Activated CD8-positive, alpha-beta memory T cell treated with anti-CD3 and anti-CD28 coated beads, Interleukin-2, amount 50 U/mL, for 24 hours (primary cell): ENCODE data around the gene VPS45.

ENCODE experiments used
- DNase-seq: peaks from one replicate; pipeline ENCODE4 v3.0.0-alpha.2; 2020; ENCODE audit errors: extremely low read depth

Gene VPS45

GRCh38 chr1:150072959-150073358 is 5.4 kb downstream of the VPS45 start:
- no peak for DNase-seq

- no peak for DNase-seq
These were observed 5.9 kb downstream of the VPS45 start for GRCh38 chr1:150073516-150073915.

DNA sequence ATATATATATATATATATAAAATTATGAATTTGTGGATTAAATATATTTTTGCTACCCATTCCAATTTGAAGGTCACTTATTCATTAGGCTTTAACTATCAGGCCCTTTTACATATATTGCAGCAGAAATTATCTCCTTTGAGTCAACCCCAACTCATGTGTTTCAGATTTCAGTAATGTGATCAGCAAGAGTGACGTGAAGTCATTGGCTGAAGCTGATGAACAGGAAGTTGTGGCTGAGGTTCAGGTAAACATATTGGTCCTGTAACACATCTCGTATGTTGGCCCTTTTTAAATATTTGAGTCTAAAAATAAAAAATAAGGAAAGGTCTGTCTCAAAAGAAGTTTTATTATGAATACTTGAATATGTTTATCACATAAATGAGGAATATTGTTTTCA is 8.5 kb downstream of the VPS45 start:
- no peak for DNase-seq

DNA sequence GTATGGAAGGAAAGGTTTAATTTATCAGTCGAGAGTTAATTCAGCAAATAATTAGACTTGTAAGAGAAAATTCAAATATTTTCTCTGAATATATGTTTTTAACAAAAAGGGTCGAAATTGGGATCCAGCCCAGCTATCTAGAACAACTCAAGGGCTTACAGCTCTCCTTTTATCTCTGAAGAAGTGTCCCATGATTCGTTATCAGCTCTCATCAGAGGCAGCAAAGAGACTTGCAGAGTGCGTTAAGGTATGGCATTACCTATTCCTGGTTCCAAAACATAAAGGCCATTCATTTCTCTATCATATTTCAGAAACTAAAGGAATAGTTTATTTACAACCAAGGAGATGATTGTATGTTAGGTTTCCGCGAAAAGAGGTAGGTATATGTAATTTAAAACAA is 9.4 kb downstream of the VPS45 start:
- DNase-seq = no peak

- no peak for DNase-seq
These were observed 13.2 kb downstream of the VPS45 start for GRCh38 chr1:150080784-150081183.

- DNase-seq = no peak
These were observed 14.9 kb downstream of the VPS45 start for GRCh38 chr1:150082494-150082893.

DNA sequence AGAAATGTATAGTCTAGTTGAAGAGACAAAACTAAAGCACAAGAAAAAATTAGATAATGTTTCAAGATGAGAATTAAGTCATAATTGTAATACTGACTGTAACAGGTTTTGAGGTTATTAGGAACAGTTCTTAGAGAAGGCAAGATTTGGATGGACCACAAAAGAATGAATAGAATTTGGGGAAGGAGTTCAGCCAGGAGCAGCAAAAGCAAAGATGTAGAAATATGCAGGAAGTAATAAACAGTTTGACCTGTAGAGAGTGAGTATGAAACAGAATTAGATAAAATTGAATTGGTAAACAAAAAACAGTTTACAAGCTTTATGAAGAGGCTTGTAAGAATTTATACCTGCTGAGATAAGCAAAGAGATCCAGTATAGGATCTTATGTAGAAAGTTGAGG is 16.3 kb downstream of the VPS45 start:
- DNase-seq = no peak

DNA sequence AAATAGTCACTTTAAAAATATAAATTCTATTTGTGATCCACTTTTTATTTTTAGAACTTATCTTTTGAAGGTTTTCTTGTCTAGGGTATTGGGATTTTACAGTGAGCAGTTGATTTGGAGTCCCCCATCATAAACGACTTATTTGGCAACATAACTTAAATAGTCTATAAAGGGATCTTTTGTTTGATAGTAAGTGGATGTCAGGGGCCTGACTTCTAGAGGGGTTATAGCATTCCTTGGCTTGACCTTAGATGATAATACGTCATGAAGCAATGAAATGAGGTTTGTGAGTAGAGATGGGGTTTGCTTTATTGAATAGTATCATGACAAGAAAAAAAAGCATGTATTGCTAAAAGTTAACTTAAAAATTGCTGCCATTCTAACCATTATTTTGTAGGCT is 17.8 kb downstream of the VPS45 start:
- DNase-seq = no peak

DNA sequence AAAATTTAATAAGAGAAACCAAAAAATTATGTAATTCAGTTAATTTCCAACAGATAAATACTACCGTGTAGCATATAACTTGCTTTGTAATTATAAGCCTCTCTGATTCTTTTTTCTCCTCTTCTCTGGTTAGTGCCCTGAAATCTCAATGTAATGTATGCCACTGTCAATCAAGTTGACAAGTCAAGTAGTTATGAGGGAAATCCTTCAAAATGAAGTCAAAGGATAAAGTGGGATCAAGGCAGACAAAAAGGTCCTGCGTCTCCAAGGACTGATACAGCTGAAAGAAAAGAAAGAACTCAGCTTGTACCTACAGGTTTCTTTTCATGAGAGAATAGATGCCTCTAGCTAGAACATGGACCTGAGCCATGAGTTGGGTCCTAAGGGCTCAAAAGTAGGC is 19.8 kb downstream of the VPS45 start:
- DNase-seq = no peak

GRCh38 chr1:150089846-150090520 is 22.4 kb downstream of the VPS45 start:
- no peak for DNase-seq

DNA sequence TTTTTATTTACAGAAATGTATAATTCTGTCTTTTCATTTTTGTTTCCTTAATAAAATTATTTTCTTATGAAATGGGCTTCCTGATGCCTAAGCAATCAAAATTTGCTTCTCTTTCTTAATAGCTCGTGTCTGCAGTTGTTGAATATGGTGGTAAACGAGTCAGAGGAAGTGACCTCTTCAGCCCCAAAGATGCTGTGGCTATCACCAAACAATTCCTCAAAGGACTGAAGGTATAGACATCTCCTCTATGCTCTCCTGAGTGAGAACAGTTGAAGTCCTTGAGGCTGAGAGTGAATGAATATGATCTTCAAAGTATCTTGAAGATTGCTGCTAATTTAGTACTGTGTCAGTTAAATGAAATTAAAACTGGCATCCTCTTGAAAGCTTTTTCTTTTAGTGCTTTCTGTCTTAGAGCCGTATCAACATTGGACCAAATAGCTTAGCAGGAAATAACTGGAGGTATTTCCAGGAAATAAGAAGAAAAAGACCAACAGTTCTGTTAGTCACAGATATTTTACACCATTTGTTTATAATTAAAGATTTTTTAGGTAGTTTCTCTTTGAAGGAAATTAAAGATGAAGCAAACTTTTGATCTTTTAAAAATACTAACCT is 24.7 kb downstream of the VPS45 start:
- no peak for DNase-seq

DNA sequence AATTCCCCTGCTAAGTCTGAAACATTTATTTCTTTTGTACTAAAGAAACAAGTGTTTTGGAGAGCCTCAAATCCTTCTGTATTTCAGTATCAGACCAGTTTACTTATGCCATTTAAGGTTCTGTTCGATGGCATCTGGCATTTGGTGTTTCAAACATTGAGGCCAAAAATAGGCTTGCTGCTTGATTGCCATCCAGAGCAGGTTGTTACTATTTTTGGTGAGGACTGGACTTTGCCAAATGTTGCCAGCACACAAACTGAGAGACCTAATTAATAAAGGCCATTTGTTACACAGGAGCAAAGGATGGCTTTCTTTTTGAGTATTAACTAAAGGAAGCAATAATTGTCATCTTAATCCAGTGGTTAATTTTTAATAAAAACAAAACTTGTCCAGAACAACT is 26.2 kb downstream of the VPS45 start:
- DNase-seq = no peak

GRCh38 chr1:150094734-150095265 is 27.2 kb downstream of the VPS45 start:
- no peak for DNase-seq

DNA sequence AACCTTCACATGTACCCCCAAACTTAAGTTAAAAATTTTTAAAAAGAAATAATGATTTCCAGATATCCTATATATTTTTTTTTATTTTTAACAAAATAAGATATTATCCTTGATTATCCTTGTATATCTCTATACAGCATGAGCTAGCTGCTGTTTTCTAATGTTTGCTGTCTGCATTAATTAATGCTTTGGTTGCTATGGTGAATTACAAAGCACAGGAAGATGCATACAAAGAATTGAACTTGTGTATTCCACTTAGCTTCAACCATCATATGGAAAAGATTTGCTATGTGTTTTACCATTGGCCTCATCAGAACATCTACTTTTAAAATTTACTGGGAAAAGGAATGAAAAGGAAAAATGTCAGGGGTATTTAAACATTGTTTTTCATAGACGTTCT is 35.4 kb downstream of the VPS45 start:
- no peak for DNase-seq

DNA sequence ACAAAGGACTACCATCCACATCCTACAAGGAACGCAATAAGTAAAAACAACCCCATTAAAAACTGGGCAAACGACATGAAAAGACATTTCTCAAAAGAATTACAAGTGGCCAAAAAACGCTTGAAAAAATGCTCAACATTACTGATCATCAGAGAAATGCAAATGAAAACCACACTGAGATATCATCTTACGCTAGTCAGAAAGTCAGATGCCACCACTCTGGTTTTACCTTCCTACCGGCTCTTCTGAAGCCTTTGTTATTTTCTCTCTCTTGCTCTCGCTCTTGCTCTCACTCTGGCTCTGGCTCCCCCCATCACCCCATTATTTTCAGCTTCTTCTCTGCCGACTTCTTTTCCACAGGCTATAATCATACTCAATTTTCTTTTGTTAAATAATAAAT is 38.8 kb downstream of the VPS45 start:
- DNase-seq = no peak

DNA sequence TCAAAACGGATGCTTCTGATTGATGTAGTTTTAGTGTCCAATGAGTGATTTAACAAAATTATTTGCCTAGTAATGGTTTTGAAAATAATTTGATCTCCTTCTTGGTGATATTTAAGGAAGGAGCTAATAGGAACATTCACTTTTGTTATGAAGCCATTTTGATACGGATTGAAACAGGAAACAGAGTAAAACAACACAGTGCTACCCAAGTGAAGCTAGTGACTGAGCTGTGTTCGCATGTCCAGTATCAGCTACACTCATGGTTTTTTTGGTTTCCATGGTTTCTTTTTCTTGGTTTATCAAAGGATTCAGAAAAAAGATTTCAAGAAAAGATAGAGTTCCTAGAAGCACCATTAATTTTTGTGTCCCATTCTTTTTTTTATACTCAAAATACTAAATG is 42.0 kb downstream of the VPS45 start:
- DNase-seq = no peak

- DNase-seq = no peak
These were observed 42.5 kb downstream of the VPS45 start for GRCh38 chr1:150110116-150110515.

DNA sequence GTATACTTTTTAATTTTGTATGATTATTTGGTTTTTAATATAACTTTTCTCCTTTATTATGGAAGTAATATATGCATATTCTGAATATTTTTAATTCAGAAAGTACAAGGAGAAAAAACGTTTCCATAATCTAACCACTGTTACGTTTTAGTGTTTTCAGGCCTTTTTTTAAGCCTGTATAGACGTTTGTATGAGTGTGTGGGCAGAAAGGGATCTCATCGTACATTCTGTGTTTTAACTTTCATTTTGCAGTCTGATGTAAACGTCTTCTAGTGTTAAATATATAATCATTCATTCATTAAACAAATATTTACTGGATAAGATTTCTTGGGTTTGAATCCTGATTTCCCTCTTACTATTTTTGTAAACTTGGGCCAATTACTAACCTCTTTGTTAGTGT is 44.1 kb downstream of the VPS45 start:
- no peak for DNase-seq

DNA sequence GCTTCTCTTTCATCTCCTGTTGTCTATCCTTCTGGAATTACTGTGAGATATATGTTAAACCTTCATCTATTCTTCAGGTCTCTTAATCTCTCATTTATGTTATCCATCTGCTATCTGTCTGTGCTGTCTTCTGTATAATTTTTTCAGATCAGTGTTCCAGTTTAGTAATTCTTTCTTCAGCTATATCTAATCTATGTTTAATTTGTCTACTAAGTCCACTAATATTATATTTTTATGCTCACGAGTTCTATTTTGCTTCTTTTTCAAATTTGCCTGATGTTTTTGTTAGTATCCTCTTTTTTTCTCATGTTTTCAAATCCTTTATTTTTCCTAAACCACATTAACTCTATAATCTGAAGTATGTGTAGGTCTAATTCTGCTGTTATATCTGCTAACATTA is 47.5 kb downstream of the VPS45 start:
- DNase-seq = no peak

DNA sequence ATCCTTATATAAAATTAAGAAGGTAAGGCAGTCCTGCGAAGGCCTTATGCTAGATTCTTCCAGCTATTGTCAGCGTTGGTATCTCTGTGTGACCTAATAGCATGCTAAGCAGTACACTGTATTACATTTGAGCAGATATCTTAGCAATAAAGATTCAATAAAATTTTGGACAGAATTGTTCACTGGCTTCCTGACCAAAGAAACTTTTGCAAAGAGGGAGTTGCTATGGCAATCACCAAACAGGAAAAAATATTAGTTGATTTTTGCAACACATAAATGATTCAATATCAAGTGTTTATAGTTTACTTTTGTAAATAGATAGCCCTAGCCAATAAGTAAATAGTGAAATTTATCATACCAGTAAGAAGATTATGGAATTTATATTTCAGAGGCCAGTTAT is 51.1 kb downstream of the VPS45 start:
- DNase-seq = no peak

- DNase-seq = no peak
These were observed 53.8 kb downstream of the VPS45 start for GRCh38 chr1:150121236-150121862.

- DNase-seq = no peak
These were observed 59.2 kb downstream of the VPS45 start for GRCh38 chr1:150126811-150127210.

- DNase-seq = no peak
These were observed 59.9 kb downstream of the VPS45 start for GRCh38 chr1:150127464-150127863.
